GM18951 (cell line): ENCODE data around the gene FKBP3.
"Not testable (repeated sequence)": the region's sequence is repeated elsewhere in the genome, so short reads cannot be mapped to it uniquely, and the experiment has no call there.

Experiments used
- POLR2A ChIP-seq: IDR thresholded peaks from 4 replicates; pipeline ENCODE4 v1.6.1; 2011; ENCODE audit warnings: mild to moderate bottlenecking; ENCODE audit not compliant: insufficient read length, insufficient read depth; ENCODE audit errors: extremely low read depth
- in situ Hi-C: fragments of 300-500 bp; cut with MboI; formaldehyde crosslinking; loops from one replicate; pipeline ENCODE4 v1.12.0; 2022; ENCODE audit warnings: low sequenced_read_pairs, mixed read lengths, inconsistent platforms; ENCODE audit not compliant: unreplicated experiment

FKBP3 gene

GRCh38 chr14:45089813-45090212 lies 44.5 kb downstream of the FKBP3 start:
- no peak for TF ChIP-seq POLR2A
- in situ Hi-C loops: no loop called here

DNA sequence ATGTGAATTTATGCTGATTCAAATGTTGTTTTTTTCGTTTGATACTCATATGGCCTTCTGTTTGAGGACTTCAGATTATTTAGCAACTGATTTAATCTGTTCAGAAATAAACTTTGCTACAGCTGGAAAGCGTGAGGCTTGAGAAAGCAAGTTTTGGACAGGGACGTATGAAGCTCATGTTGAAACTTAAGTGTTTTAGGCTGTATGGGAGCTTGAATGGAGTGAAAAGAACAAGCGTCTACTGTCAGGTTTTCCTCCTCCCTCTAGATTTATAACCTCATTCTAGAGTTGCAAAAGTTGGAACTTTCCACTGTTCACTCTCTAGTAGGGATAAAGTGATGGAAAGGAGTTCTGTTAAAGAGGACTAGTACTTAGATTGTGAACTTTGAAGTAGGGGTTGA lies 49.3 kb downstream of the FKBP3 start:
- in situ Hi-C loops: no loop called here
- TF ChIP-seq POLR2A: no peak

DNA sequence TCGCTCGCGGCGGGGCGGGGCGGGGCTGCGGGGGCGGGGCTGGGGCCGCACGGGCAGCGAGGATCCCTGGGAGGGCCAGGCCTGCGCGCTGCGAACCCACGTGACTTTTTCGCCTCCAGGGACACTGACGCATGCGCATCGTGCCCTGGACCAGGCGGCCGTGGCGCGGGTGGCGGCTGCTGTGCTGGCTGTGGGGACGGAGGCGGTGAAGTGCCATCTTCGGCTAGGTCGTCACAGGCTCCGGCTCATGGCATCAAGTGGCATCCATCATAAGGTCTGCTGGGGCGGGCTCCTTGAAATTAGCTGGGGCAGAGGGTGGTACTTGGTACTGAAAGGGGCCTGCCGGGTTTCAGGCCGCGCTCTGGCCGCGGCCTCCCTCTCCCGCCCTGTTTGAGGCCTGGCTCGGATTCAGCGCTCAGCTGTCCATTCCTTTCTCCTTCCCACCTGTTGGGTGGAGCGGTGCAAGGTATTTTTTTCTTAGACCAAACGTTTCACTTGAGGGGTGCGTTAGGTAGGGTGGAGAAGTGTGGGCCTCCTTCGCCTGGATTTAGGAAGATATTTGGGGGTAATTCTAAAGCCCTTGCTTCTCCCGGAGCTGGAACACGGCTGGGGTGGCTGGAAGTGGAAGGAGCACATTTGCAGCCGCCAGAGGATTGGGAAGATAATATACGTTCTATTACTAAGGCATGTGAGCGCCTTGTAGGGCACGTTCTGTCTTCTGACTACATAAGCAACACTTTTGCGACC lies 50.1 kb downstream of the FKBP3 start, which contains the start of gene PRPF39:
Gene PRPF39 (plus strand): TSS at position 141 of the 747 bp plus-strand sequence. CDS start 11,124 bp downstream, outside the sequence.
- in situ Hi-C loops: no loop called here
- peak; percentile 98 for TF ChIP-seq POLR2A

DNA sequence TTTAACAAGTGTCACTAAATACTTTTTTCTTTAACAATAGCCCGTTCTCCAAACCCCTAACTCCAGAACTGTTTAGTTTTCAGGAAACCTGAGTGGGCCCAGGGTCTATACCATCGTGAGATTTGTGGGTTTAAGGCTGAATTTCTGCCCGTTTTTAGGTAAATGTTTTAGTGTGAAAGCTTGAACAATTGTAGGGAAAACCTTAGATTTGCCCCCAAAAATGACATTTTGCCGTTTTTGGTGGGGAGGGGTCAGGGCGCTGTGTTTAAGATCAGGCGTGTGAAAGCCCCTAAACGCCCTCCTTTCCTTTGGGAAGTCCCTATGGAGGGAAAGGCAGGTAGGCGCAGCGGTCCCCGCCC lies 50.7 kb downstream of the FKBP3 start:
- in situ Hi-C loops: no loop called here
- TF ChIP-seq POLR2A: no peak

DNA sequence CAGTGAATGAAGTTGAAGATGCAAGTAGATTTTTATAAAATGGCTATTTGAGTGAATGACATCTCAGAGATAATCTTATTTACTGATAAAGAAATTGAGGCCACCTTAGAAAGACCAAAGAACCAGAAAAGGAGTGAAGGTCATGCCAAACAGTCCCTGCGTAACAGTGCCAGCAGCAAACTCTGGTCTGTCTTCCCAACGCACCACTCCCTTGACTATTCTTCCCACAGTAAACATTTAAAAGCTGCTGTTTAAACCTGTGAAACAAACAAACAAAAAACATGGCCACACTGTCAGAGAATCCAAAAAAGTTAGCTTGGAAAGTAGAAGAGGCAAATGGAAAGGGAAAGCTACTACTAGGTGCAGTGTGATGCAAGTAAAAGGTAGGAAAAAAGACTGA lies 51.9 kb downstream of the FKBP3 start:
- in situ Hi-C loops: no loop called here
- no peak for TF ChIP-seq POLR2A

- in situ Hi-C loops: not testable (repeated sequence)
These were observed 53.2 kb downstream of the FKBP3 start for GRCh38 chr14:45081096-45081495.

- in situ Hi-C loops: not testable (repeated sequence)
These were observed 53.8 kb downstream of the FKBP3 start for GRCh38 chr14:45080416-45080968.

- in situ Hi-C loops: no loop called here
These were observed 56.0 kb downstream of the FKBP3 start for GRCh38 chr14:45078323-45078722.

GRCh38 chr14:45073231-45073879 lies 60.9 kb downstream of the FKBP3 start:
- TF ChIP-seq POLR2A: no peak
- in situ Hi-C loops: no loop called here

More at GRCh38 chr14:45078323-45078722, 56.0 kb downstream of the FKBP3 start:
- TF ChIP-seq POLR2A: no peak

GRCh38 chr14:45072126-45072525 lies 62.2 kb downstream of the FKBP3 start:
- TF ChIP-seq POLR2A: no peak
- in situ Hi-C loops: no loop called here

- TF ChIP-seq POLR2A: no peak
- in situ Hi-C loops: no loop called here
These were observed 64.1 kb downstream of the FKBP3 start for GRCh38 chr14:45070215-45070614.

GRCh38 chr14:45068396-45068795 lies 65.9 kb downstream of the FKBP3 start:
- no peak for TF ChIP-seq POLR2A
- in situ Hi-C loops: no loop called here

GRCh38 chr14:45066667-45067066 lies 67.6 kb downstream of the FKBP3 start:
- in situ Hi-C loops: no loop called here
- no peak for TF ChIP-seq POLR2A

DNA sequence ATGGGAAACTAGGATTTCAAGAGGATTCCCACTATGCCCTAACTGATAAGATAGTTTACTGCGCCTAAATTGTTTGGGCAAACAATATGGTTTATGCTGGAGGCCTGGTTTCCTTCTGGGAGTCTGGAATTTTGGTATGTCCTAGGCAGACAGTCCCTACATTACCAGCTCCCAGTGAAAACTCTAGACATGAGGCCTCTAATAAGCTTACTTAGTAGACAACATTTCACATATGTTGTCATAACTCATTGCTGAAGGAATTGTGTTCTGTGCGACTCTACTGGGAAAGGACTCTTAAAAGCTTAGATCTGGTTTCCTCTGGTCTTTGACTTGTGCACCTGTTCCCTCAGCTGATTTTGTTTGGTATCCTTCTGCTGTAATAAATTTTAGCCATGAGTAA lies 68.3 kb downstream of the FKBP3 start:
- in situ Hi-C loops: no loop called here
- TF ChIP-seq POLR2A: no peak
